ENCODE data around the gene ARHGAP10. TPM values are rescaled to one million over a fixed set of nuclear protein-coding genes. Genes with fewer than 3 reads are reported as not detected.

ARHGAP10 gene
- total RNA-seq, 2 experiments from 2014 or later, result 0.11 TPM; not detected in 1

GRCh38 chr4:147770831-147771230 lies 38.9 kb downstream of the ARHGAP10 start:
- no peaks in the 10 kb centered on the region for H4K20me1 ChIP-seq (ENCODE audit: insufficient read depth, low read length)
- TF ChIP-seq CTCF (conservative IDR thresholded peaks at IDR 0.05; ENCODE audit: low read length), result no peak
- TF ChIP-seq EZH2phosphoT487 (IDR thresholded peaks at IDR 0.05; ENCODE audit: borderline replicate concordance, low read depth, low read length), result no peak
- no peak overlapping the region for H3K4me2 ChIP-seq (ENCODE audit: low read length)
- no peaks in the 10 kb centered on the region for H3K36me3 ChIP-seq (ENCODE audit: insufficient read depth, low read length)
- no peak overlapping the region for H3K4me3 ChIP-seq (ENCODE audit: low read depth, low read length, poor library complexity, severe bottlenecking)
- POLR2A ChIA-PET, result no interaction called here
- H2AFZ ChIP-seq (ENCODE audit: low read length), result no peak overlapping the region
- no peaks in the 10 kb centered on the region for H3K9me2 ChIP-seq (ENCODE audit: insufficient read depth, low read length)
- no peak overlapping the region for H3K27ac ChIP-seq (ENCODE audit: low read depth, low read length, poor library complexity, severe bottlenecking)
- DNase-seq (ENCODE audit: low spot score), result no peak
- CTCF ChIA-PET (ENCODE audit: unreplicated experiment), result no interaction called here
- intact Hi-C loops (cut with micrococcal nuclease; ENCODE audit: unreplicated experiment), result no loop called here
- H3K4me1 ChIP-seq (ENCODE audit: insufficient read depth, low read length, poor library complexity, severe bottlenecking), result no peaks in the 10 kb centered on the region
- no TSS peak for BruUV-seq (replicated peaks)
- H3K79me2 ChIP-seq (ENCODE audit: insufficient read depth, low read depth, low read length), result no peaks in the 10 kb centered on the region
- H3K9me3 ChIP-seq (ENCODE audit: low read length), result no peaks in the 10 kb centered on the region

GRCh38 chr4:147772056-147772455 lies 40.2 kb downstream of the ARHGAP10 start:
- no TSS peak for BruUV-seq (replicated peaks)
- DNase-seq (ENCODE audit: low spot score), result no peak
- CTCF ChIA-PET (ENCODE audit: unreplicated experiment), result no interaction called here
- intact Hi-C loops (cut with micrococcal nuclease; ENCODE audit: unreplicated experiment), result no loop called here
- no peaks in the 10 kb centered on the region for H3K79me2 ChIP-seq (ENCODE audit: insufficient read depth, low read depth, low read length)
- H3K27ac ChIP-seq (ENCODE audit: low read depth, low read length, poor library complexity, severe bottlenecking), result no peak overlapping the region
- no peaks in the 10 kb centered on the region for H4K20me1 ChIP-seq (ENCODE audit: insufficient read depth, low read length)
- H3K36me3 ChIP-seq (ENCODE audit: insufficient read depth, low read length), result no peaks in the 10 kb centered on the region
- POLR2A ChIA-PET, result no interaction called here
- TF ChIP-seq CTCF (conservative IDR thresholded peaks at IDR 0.05; ENCODE audit: low read length), result no peak
- TF ChIP-seq EZH2phosphoT487 (IDR thresholded peaks at IDR 0.05; ENCODE audit: borderline replicate concordance, low read depth, low read length), result no peak
- no peak overlapping the region for H3K4me2 ChIP-seq (ENCODE audit: low read length)
- H3K9me3 ChIP-seq (ENCODE audit: low read length), result no peaks in the 10 kb centered on the region
- H3K4me1 ChIP-seq (ENCODE audit: insufficient read depth, low read length, poor library complexity, severe bottlenecking), result no peaks in the 10 kb centered on the region
- H3K4me3 ChIP-seq (ENCODE audit: low read depth, low read length, poor library complexity, severe bottlenecking), result no peak overlapping the region
- no peak overlapping the region for H2AFZ ChIP-seq (ENCODE audit: low read length)
- no peaks in the 10 kb centered on the region for H3K9me2 ChIP-seq (ENCODE audit: insufficient read depth, low read length)

- BruUV-seq (replicated peaks), result no TSS peak
- no peaks in the 10 kb centered on the region for H3K79me2 ChIP-seq (ENCODE audit: insufficient read depth, low read depth, low read length)
- DNase-seq (ENCODE audit: low spot score), result no peak
Observed at GRCh38 chr4:147772459-147772969, 40.6 kb downstream of the ARHGAP10 start.

More at GRCh38 chr4:147772459-147772969, 40.6 kb downstream of the ARHGAP10 start:
- intact Hi-C loops (cut with micrococcal nuclease; ENCODE audit: unreplicated experiment), result no loop called here
- Histone ChIP-seq H3K27ac (ENCODE audit: low read depth, low read length, poor library complexity, severe bottlenecking) (no peak overlapping the region), H3K4me2 (ENCODE audit: low read length) (no peak overlapping the region), H3K4me3 (ENCODE audit: low read depth, low read length, poor library complexity, severe bottlenecking) (no peak overlapping the region), H3K36me3 (ENCODE audit: insufficient read depth, low read length) (no peaks in the 10 kb centered on the region), H3K9me3 (ENCODE audit: low read length) (no peaks in the 10 kb centered on the region), H3K4me1 (ENCODE audit: insufficient read depth, low read length, poor library complexity, severe bottlenecking) (no peaks in the 10 kb centered on the region), H4K20me1 (ENCODE audit: insufficient read depth, low read length) (no peaks in the 10 kb centered on the region), H3K9me2 (ENCODE audit: insufficient read depth, low read length) (no peaks in the 10 kb centered on the region), H2AFZ (ENCODE audit: low read length) (no peak overlapping the region)
- POLR2A ChIA-PET, result interaction anchor here (0.6 kb wide), 1 partner anchor 10 kb away, joined by 4 read pairs; no protein-coding TSS in a partner anchor
- CTCF ChIA-PET (ENCODE audit: unreplicated experiment), result no interaction called here
- TF ChIP-seq EZH2phosphoT487 (IDR thresholded peaks at IDR 0.05; ENCODE audit: borderline replicate concordance, low read depth, low read length), result no peak
- no peak for TF ChIP-seq CTCF (conservative IDR thresholded peaks at IDR 0.05; ENCODE audit: low read length)
